Transverse colon (tissue), 4 donors: Measurements from ENCODE around the gene TAC3. TPM values are rescaled to one million over a fixed set of nuclear protein-coding genes. Genes with fewer than 3 reads are reported as not detected.

Source experiments
- DNase-seq: peaks from one replicate; pipeline ENCODE4 v3.0.0-alpha.2; 2019
- H3K27ac ChIP-seq, 4 donors: fragments of 200-600 bp; sonication (generic); 2 replicates each; pipeline ENCODE4 v1.5.1; 2016 to 2018; ENCODE audit warnings: inconsistent platforms in 4 of 4
- H3K27me3 ChIP-seq: fragments of 200-600 bp; sonication (generic); 2 replicates; pipeline ENCODE4 v1.5.1; 2017; ENCODE audit warnings: inconsistent platforms
- H3K36me3 ChIP-seq, 4 donors: fragments of 200-600 bp; sonication (generic); 2 replicates each; pipeline ENCODE4 v1.5.1; 2017 to 2019; ENCODE audit warnings: inconsistent platforms in 4 of 4
- H3K4me1 ChIP-seq, 4 donors: fragments of 200-600 bp; sonication (generic); 2 replicates each; pipeline ENCODE4 v1.5.1; 2017 to 2020; ENCODE audit warnings: inconsistent platforms in 4 of 4
- H3K4me3 ChIP-seq, 4 donors: fragments of 200-600 bp; sonication (generic); 1 replicate in 1 of 4; 2 replicates in 3 of 4; pipeline versions ENCODE4 v1.5.1 to v1.6.1; 2017 to 2019; ENCODE audit warnings: inconsistent platforms in 4 of 4
- H3K9me3 ChIP-seq, 2 donors: fragments of 200-600 bp; sonication (generic); 2 replicates each; pipeline ENCODE4 v1.5.1; 2017 to 2019; ENCODE audit warnings: inconsistent platforms in 2 of 2
- EP300 ChIP-seq: sonication (generic); formaldehyde crosslinking; IDR thresholded peaks from one replicate; pipeline ENCODE4 v1.6.1; 2017; ENCODE audit warnings: antibody characterized with exemption, low read depth
- POLR2A ChIP-seq: fragments of 450-650 bp; IDR thresholded peaks from one replicate; pipeline ENCODE4 v1.6.1; 2016; ENCODE audit warnings: antibody characterized with exemption, mild to moderate bottlenecking, moderate library complexity
- POLR2AphosphoS5 ChIP-seq, 3 donors: sonication (generic); formaldehyde crosslinking; IDR thresholded peaks; one replicate each; pipeline ENCODE4 v1.6.1; 2016; ENCODE audit warnings: antibody characterized with exemption in 3 of 3
- WGBS, 2 donors: methylation state at CpG; one replicate each; pipeline ENCODE4 v1.1.5; 2018; ENCODE audit warnings: low coverage in 1 of 2; 5-methylcytosine and 5-hydroxymethylcytosine counted together
- in situ Hi-C, 4 donors: fragments of 200-750 bp; cut with MboI; loops; one replicate each; pipeline versions ENCODE4 v1.15.0 to v1.15.1; 2017; ENCODE audit warnings: low sequenced_read_pairs in 3 of 4, low pct_ligation_motif_present in 1 of 4, low pct_unique_long_range_greater_than_20kb in 1 of 4
- intact Hi-C: fragments of 100-400 bp; cut with DNase I; formaldehyde crosslinking; loops from one replicate; pipeline ENCODE4 v1.15.1; 2023; ENCODE audit warnings: low total_unique reads
- total RNA-seq, 4 donors: library from RNA; depleted of rRNA; stranded (reverse); fragments of >200 nt; gene quantifications; one replicate each; pipeline ENCODE4 v1.1.0, GENCODE V29; 2016
- TF ChIP-seq, protein P1 (sequence below), 5 experiments: fragments of 200-600 bp in 3 of 5; fragments of 450-650 bp in 2 of 5; sonication (generic) in 3 of 5; IDR thresholded peaks; 1 replicate in 2 of 5; 2 replicates in 3 of 5; pipeline ENCODE4 v1.5.1; 2016 to 2017; ENCODE audit warnings: antibody characterized with exemption in 5 of 5, inconsistent platforms in 3 of 5, mild to moderate bottlenecking in 2 of 5, moderate library complexity in 1 of 5

Gene TAC3
- total RNA-seq, 4 donors from 2014 or later = 2.5 to 47.1 (median 9.2) TPM; not detected in 1

DNA sequence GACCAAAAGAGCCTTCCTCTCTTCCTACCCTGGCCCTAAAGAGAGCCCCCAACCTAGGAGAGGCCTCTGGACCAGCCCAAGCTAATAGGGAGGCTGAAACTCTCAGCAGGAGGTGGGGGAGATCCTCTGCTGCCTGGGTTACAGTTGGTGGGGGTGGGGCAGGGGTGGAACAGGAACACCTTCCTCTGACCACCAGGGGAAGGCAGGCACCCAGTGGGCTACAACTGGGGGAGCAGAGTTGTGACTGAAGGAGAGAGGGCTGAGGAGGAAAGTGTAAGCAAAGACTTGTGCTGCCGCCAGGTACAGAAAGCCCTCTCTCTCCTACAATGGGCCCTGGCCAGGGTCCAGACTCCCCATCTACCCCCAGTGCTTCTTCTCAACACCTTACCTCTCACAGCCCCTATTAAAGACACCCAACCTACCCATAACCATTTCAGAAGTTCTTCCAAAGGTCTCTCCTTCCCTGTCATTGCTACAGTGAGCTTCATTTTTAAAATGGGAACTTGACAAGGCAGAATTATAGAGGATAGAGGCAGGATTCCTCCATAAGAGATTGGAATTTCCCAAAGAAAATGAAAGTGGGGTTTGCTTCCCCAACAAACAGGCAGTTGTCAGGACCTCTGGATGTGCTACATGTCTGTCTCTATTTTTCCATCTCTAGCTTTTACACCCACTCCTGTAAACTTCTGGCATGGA lies 32.2 kb upstream of the TAC3 start:
- Histone ChIP-seq H3K4me3 (peak overlapping the region in 3 of 4 donors; percentile 33 to 57 (median 40)), H3K9me3 (no peaks in the 10 kb centered on the region), H3K36me3 (no peaks in the 10 kb centered on the region), H3K27ac (peak overlapping the region; percentile 70 to 80 (median 77)), H3K4me1 (peaks cover 7 to 30% (median 26%) of the 10 kb centered on the region in 4 donors), H3K27me3 (no peaks in the 10 kb centered on the region)
- WGBS, 2 donors = 74% methylated on average over 1 of the region's 1 CpG; no CpG with 5 or more reads in 1 of the 2 donors
- intact Hi-C loops = no loop called here
- no peak for DNase-seq
- TF ChIP-seq, protein P1, sequence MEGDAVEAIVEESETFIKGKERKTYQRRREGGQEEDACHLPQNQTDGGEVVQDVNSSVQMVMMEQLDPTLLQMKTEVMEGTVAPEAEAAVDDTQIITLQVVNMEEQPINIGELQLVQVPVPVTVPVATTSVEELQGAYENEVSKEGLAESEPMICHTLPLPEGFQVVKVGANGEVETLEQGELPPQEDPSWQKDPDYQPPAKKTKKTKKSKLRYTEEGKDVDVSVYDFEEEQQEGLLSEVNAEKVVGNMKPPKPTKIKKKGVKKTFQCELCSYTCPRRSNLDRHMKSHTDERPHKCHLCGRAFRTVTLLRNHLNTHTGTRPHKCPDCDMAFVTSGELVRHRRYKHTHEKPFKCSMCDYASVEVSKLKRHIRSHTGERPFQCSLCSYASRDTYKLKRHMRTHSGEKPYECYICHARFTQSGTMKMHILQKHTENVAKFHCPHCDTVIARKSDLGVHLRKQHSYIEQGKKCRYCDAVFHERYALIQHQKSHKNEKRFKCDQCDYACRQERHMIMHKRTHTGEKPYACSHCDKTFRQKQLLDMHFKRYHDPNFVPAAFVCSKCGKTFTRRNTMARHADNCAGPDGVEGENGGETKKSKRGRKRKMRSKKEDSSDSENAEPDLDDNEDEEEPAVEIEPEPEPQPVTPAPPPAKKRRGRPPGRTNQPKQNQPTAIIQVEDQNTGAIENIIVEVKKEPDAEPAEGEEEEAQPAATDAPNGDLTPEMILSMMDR (IDR thresholded peaks at IDR 0.05) = no peak
- TF ChIP-seq POLR2A (no peak), EP300 (no peak), POLR2AphosphoS5 (IDR thresholded peaks at IDR 0.05) (no peak)
- in situ Hi-C loops = no loop called here

DNA sequence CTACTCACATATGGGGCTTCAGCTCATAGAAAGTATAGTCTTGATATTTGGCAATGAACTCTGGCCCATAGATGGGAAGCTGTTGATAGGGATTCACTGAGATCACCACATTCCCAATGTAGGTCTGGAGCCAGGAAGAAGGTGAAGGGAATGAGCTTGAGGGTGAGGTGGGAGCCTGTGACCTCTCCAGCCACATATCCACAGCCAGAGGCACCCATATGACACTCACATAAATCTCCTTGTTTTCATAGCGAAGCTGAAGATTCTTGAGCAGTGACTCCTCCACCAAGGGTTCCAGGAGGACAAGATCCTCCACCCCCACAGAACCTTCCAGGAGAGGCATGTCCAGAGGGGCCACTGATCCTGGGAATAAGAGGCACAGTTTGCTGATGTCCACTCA lies 31.7 kb upstream of the TAC3 start:
- Histone ChIP-seq H3K27me3 (no peaks in the 10 kb centered on the region), H3K9me3 (no peaks in the 10 kb centered on the region), H3K4me1 (peaks cover 7 to 30% (median 26%) of the 10 kb centered on the region in 4 donors), H3K36me3 (no peaks in the 10 kb centered on the region), H3K4me3 (peak overlapping the region in 3 of 4 donors; percentile 33 to 57 (median 40)), H3K27ac (peak overlapping the region; percentile 70 to 80 (median 77))
- DNase-seq = no peak
- in situ Hi-C loops = no loop called here
- TF ChIP-seq, protein P1 (IDR thresholded peaks at IDR 0.05) = no peak
- TF ChIP-seq EP300 (no peak), POLR2A (no peak), POLR2AphosphoS5 (IDR thresholded peaks at IDR 0.05) (no peak)
- 75% methylated on average over 1 of the region's 1 CpG; no CpG with 5 or more reads in 1 of the 2 donors for WGBS, 2 donors
- intact Hi-C loops = no loop called here

DNA sequence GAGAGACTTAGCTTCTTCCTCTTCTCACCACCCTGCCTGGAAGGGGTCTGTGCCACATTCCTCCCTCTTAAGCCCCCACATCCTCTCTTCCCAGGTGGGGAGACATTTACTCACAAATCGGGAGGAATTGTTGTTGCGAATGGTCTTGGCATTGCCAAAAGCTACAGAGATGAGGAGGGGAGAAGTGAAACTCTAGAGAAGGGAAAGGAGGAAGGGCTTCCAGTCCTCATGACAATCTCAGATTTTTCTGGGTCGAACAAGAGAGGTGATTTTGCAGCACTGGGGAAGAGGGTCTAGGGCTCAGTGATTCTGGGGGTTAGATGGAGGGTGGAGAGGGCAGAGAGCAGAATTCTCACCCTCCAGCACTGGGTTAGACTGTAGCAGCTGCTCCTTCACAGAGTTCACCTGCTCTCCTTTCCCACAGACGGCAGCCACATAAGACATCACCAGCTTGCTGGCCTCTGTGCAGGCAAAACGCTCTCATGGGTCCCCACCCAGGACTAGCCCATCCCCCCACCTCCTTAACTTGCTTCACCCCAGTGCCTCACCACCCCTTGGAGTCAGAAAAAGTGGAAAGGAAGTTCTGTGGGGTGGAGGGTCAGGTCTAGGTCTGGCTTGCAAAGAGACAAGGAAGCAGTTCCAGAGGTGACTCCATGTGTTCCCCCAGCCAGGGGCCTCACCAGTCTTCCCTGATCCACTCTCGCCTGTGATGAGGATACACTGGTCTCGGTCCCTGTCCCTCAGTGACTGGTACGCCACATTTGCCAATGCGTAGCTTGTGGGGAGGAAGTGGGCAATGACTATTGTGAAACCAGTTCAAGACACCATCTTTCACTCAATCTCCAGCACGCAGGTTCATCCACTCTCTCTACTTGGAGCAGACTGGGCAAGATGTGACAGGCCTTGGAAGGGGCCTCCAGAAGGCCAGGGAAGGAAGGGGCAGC lies 30.9 kb upstream of the TAC3 start:
- intact Hi-C loops = no loop called here

More for the DNA sequence above, 30.9 kb upstream of the TAC3 start:
- H3K9me3 ChIP-seq = no peaks in the 10 kb centered on the region
- TF ChIP-seq POLR2A = no peak
- TF ChIP-seq, protein P1 (IDR thresholded peaks at IDR 0.05) = no peak
- TF ChIP-seq EP300 = no peak
- no peak for TF ChIP-seq POLR2AphosphoS5 (IDR thresholded peaks at IDR 0.05)
- peaks cover 7 to 30% (median 26%) of the 10 kb centered on the region in 4 donors for H3K4me1 ChIP-seq
- 61 to 64% methylated on average over 3 to 10 of the region's 10 CpGs for WGBS, 2 donors
- peaks cover 0 to 8% (median 0%) of the 10 kb centered on the region in 4 donors for H3K36me3 ChIP-seq
- H3K4me3 ChIP-seq = no peak overlapping the region
- in situ Hi-C loops = no loop called here
- peak overlapping the region in 1 of 4 donors; percentile 80 for H3K27ac ChIP-seq
- no peaks in the 10 kb centered on the region for H3K27me3 ChIP-seq
- no peak for DNase-seq
